Thoracic aorta (tissue), 2 donors: ENCODE measurements around the gene DIS3L2. TPM values are rescaled to one million over a fixed set of nuclear protein-coding genes. Genes with fewer than 3 reads are reported as not detected.

Experiments
- ATAC-seq: fragments of 150-250 bp; one replicate; pipeline ENCODE4 v1.8.0; 2017; ENCODE audit warnings: low read depth; ENCODE audit not compliant: insufficient number of reproducible peaks, low FRiP score
- DNase-seq: peaks from one replicate; pipeline ENCODE4 v3.0.0-alpha.2; 2020; ENCODE audit warnings: low spot score
- H3K27ac ChIP-seq, 2 donors: fragments of 200-600 bp; sonication (generic); 1 replicate in 1 of 2; 2 replicates in 1 of 2; pipeline ENCODE4 v1.5.1; 2016; ENCODE audit warnings: mild to moderate bottlenecking in 2 of 2, moderate library complexity in 2 of 2
- H3K27me3 ChIP-seq: fragments of 200-600 bp; sonication (generic); replicated peaks from 2 replicates; pipeline ENCODE4 v1.6.0; 2016; ENCODE audit warnings: mild to moderate bottlenecking; ENCODE audit not compliant: insufficient read depth
- H3K36me3 ChIP-seq: fragments of 200-600 bp; sonication (generic); one replicate; pipeline ENCODE4 v1.5.1; 2016
- H3K4me1 ChIP-seq, 2 donors: fragments of 200-600 bp; sonication (generic); 1 replicate in 1 of 2; 2 replicates in 1 of 2; pipeline versions ENCODE4 v1.5.1 to v1.6.0; 2016; ENCODE audit warnings: low read depth in 2 of 2, mild to moderate bottlenecking in 1 of 2; ENCODE audit not compliant: control insufficient read depth in 1 of 2
- H3K4me3 ChIP-seq: fragments of 200-600 bp; sonication (generic); 2 replicates; pipeline ENCODE4 v1.5.1; 2016; ENCODE audit warnings: mild to moderate bottlenecking
- H3K9me3 ChIP-seq: fragments of 200-600 bp; sonication (generic); 2 replicates; pipeline ENCODE4 v1.5.1; 2016
- CTCF ChIP-seq: fragments of 200-600 bp; sonication (generic); IDR thresholded peaks from one replicate; pipeline ENCODE4 v1.5.1; 2019; ENCODE audit warnings: antibody characterized with exemption
- total RNA-seq, 2 donors: library from RNA; depleted of rRNA; stranded (reverse); fragments of >200 nt; gene quantifications; one replicate each; pipeline versions ENCODE4 v1.1.0 to v1.2.3, GENCODE V29; 2016

The DIS3L2 gene
- total RNA-seq, 2 donors from 2014 or later: 26.4 to 32.5 TPM

DNA sequence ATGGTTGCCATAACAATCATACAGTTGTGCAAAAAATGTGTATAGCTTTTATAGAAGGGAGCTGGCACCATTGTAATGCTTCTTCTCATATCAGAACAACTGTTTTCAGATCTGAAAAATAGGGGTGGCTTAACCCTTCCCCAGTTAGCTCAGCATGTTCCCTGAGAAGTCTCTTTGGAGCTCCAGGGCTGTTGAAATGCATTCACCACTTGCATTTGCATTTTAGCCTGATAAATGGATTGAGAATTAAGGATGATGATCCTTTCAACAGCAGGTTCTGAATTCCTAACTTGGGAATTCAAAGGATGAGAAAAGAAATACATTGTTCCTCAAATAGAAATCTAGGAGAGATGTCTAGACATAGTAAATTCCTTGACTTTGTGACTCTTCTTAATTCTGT lies 235.3 kb downstream of the DIS3L2 start:
- H3K27me3 ChIP-seq: no peaks in the 10 kb centered on the region
- no peak overlapping the region for H3K27ac ChIP-seq
- DNase-seq (no peak), ATAC-seq (no peak)
- peaks cover 4% of the 10 kb centered on the region for H3K36me3 ChIP-seq
- no peak for TF ChIP-seq CTCF
- H3K4me3 ChIP-seq: no peak overlapping the region
- H3K9me3 ChIP-seq: peaks cover 3% of the 10 kb centered on the region
- no peaks in the 10 kb centered on the region for H3K4me1 ChIP-seq

- Histone ChIP-seq H3K27ac (no peak overlapping the region), H3K4me3 (no peak overlapping the region), H3K9me3 (no peaks in the 10 kb centered on the region), H3K27me3 (no peaks in the 10 kb centered on the region), H3K4me1 (peaks cover 0 to 4% of the 10 kb centered on the region in 2 donors), H3K36me3 (no peaks in the 10 kb centered on the region)
- no peak for TF ChIP-seq CTCF
- ATAC-seq (no peak), DNase-seq (no peak)
These were observed 238.7 kb downstream of the DIS3L2 start for GRCh38 chr2:232200195-232200594.

- DNase-seq (no peak), ATAC-seq (no peak)
- peaks cover 0 to 4% of the 10 kb centered on the region in 2 donors for H3K4me1 ChIP-seq
- no peak overlapping the region for H3K4me3 ChIP-seq
- no peaks in the 10 kb centered on the region for H3K27me3 ChIP-seq
- no peak overlapping the region for H3K27ac ChIP-seq
- no peaks in the 10 kb centered on the region for H3K9me3 ChIP-seq
- TF ChIP-seq CTCF: no peak
- no peaks in the 10 kb centered on the region for H3K36me3 ChIP-seq
These were observed 241.8 kb downstream of the DIS3L2 start for GRCh38 chr2:232203166-232203891.

DNA sequence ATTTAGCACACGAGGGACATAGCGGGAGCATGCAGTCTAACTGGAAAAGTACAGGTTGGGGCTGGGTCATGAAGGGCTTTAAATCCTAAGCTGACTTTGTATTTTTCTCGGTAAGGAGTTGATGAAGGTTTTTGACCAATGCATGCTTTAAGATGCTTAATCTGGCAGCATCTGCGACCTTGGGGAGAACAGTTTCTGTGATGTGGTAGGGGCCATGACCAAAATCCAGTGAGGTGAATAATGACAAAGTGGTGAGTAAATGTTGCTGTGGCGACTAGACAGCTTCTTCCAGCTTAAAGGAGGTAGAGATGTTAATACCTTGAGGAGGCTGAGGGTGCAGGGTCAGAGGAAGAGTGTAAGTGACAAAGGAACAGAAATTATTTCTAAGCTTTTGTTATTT lies 242.4 kb downstream of the DIS3L2 start:
- no peaks in the 10 kb centered on the region for H3K36me3 ChIP-seq
- no peaks in the 10 kb centered on the region for H3K27me3 ChIP-seq
- no peaks in the 10 kb centered on the region for H3K9me3 ChIP-seq
- H3K4me3 ChIP-seq: no peak overlapping the region
- DNase-seq (no peak), ATAC-seq (no peak)
- no peak overlapping the region for H3K27ac ChIP-seq
- peaks cover 0 to 4% of the 10 kb centered on the region in 2 donors for H3K4me1 ChIP-seq
- TF ChIP-seq CTCF: no peak

- Histone ChIP-seq H3K4me3 (no peak overlapping the region), H3K27ac (no peak overlapping the region), H3K36me3 (no peaks in the 10 kb centered on the region), H3K9me3 (no peaks in the 10 kb centered on the region), H3K4me1 (peaks cover 0 to 4% of the 10 kb centered on the region in 2 donors), H3K27me3 (no peaks in the 10 kb centered on the region)
- no peak for ATAC-seq
- DNase-seq: no peak
- no peak for TF ChIP-seq CTCF
These were observed 243.0 kb downstream of the DIS3L2 start for GRCh38 chr2:232204457-232204931.
